HG03175 (cell line): ENCODE data around the gene IQCN.

Source experiments
- ATAC-seq: cut with Tn5 transposase; IDR thresholded peaks from one replicate; pipeline ENCODE4 v1.9.1; 2021; ENCODE audit warnings: mild to moderate bottlenecking, moderate library complexity; ENCODE audit not compliant: unreplicated experiment

The IQCN gene

DNA sequence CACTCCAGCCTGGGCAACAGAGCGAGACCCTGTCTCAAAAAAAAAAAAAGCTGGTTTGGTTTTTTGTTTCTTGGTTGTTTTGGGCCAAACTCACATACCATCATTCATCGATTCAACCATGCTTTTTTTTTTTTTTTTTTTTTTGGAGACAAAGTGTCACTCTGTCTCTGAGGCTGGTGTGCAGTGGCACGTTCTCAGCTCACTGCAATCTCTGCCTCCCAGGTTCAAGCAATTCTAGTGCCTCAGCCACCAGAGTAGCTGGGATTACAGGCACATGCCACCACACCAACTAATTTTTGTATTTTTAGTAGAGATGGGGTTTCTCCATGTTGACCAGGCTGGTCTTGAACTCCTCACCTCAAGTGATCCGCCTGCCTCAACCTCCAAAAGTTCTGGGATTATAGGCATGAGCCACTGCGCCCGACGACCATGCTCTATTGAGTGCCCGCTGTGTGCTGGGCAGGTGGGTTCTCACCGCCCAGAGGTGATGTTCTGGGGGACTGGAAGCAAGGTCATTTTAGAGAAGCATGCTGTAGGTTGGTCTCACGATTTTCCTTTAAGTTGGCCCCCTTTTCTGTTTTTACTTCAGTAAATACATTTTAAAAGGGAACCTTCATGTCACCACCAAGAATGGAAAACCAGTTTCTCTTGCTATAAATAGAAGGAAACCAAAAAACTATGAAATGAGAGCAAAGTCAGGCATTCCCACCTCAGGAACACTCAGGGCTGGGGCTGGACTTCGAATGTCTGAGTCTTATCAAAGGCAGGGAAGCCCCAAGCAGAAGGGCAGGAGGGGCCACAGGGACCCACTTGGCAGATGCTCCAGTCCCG lies 15.4 kb upstream of the IQCN start:
- ATAC-seq, result no peak

- no peak for ATAC-seq
These were observed 13.9 kb upstream of the IQCN start for GRCh38 chr19:18287836-18288772.

DNA sequence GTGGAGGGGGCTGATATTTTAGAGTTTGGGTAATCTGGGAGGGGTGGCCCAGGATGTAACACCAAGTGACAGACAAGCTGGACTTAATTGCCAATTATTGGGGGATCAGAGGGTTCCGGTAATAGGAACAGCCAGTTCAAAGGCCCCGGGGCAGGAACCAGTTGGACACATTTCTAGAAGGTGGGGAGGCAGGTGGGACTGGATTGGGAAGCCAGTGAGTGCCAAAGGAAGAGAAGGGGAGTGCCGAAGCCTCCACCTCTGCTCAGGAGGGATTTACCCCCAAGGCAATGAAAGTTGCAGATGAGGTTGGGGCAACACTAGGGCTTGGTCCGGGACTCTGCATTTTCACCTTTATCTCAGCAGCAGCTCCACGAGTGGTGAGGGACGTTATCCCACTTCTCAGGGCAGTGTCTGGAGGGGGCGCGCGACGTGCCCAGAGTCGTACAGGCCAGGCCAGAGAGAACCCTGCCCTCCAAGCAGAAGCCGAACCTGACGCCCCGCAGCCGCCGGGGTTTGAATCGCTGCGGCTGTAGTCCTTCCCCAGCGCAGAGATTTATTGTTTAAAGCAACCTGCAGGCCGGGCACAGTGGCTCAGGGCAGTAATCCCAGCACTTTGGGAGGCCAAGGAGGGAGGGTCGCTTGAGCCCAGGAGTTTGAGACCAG lies 12.9 kb upstream of the IQCN start:
- no peak for ATAC-seq

DNA sequence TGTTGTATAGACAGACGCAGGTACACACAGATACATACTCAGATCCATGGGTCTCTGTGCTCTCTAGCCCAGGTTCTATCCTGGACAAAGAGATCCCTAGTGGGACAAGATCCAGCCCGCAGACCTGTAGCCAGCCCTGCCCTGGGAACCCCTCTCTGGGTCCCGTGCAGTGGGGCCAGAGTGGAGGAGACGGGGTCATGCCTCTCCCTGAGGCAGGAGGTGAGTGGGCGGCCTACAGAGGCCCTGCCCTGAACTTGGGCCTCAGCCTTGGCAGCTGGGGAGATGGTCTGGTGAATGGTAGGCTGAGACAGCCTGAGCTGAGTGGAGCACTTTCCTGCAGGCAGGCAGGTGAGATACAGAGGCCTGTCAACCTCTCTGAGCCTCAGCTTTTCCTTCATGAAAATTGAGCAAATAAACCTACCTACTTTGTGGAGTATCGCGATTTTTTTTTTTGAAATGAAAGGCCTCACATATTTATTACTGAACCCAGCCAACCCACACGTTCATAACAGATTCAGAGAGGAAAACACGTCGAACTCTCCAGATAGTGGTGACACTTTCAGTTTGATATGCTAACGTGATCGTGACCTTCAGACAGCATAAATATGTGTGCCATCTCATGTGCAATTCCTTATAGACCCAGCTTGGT lies 10.6 kb upstream of the IQCN start:
- no peak for ATAC-seq

- ATAC-seq, result no peak
These were observed 9.1 kb upstream of the IQCN start for GRCh38 chr19:18283338-18283737.

DNA sequence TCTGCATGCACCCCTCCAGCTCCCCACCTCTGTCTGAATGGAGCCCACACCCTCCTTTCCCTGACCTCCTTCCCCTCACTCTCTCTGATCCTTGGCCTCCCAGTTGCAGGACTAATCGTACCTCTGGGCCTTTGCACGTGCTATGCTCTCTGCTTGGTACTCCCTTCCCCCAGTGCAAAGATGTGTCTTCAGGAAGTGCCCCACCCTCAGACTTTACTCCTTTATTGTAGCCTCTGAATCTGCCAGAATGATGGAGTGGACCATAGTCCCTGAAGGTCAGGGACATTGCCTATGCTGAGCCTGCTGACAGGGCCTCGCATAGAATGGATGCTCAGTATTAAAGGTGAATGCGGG lies 8.5 kb upstream of the IQCN start:
- ATAC-seq, result no peak

GRCh38 chr19:18282021-18282787 lies 8.0 kb upstream of the IQCN start:
- no peak for ATAC-seq

- ATAC-seq, result peak; percentile 65
These were observed 7.1 kb upstream of the IQCN start, which contains the start of gene JUND for GRCh38 chr19:18281082-18282020. Gene JUND, minus strand, starts transcription at chr19:18281622. Its CDS starts 138 bp downstream, at chr19:18281484.

- peak; percentile 10 for ATAC-seq
These were observed 6.2 kb upstream of the IQCN start for GRCh38 chr19:18280247-18281081.

DNA sequence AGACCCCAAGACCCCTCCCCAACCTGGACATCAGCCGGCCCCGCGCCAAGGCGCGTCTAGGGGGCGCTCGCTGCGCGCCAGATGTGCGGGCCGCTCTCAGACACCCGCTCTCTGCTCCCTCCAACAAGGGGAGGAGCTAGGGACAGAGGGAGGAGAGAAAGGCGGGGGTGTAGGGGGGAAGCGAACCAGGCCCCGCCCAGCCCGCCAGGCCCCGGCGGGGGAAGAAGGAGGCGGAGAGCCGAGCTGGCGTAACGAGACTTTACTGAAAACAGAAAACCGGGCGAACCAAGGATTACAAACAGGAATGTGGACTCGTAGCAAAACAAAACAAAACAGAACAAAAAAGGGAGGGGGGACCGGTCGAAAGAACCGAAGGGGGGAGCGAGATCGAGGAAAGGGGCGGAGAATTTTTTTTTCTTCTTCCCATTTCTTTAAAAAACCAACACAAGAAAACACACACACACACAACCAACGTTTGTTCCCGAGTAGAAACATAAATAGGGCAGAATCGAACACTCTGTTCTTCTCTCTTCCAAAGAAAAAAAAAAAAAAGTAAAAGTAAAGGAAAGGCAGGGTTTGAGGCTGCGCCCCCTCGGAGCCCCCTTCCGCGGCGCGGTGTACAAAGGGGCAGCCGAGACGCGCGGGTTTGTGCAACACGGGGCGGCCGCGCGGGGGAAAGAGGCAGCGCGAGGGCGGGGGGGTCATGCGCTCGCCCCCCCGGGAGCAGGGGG lies 5.4 kb upstream of the IQCN start:
- ATAC-seq, result peak; percentile 24

GRCh38 chr19:18279266-18279515 lies 4.9 kb upstream of the IQCN start:
- ATAC-seq, result no peak

DNA sequence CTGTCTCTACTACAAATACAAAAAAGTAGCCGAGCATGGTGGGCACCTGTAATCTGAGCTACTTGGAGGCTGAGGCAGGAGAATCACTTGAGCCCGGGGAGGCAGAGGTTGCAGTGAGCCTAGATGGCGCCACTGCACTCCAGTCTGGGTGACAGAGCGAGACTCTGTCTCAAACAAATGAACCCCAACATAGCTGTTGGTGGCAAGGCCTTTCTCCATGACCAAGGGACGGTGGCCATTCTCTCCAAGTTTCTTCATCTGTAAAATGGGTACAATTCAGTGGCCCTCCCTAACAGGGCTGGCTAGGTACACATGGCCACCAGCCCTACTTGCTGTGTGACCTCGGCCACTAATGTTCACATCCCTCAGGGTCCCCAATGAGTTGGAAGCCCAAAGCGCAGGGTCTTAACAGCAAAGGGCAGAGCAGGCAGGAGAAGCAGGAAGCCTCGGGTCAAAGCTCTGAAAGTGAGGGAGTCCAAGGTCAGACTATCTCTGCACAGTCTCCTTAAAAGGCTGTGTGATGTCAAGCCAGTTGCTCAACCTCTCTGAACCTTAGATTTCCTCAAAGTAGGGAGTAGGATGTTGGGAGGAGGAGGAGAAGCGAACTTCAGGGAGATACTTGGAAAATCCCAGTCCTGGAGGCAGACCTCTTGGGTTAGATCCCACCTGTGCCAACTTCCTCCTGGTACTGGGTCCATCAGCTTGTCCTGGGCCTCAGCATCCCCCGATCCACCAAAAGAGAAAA lies 4.4 kb upstream of the IQCN start:
- no peak for ATAC-seq

DNA sequence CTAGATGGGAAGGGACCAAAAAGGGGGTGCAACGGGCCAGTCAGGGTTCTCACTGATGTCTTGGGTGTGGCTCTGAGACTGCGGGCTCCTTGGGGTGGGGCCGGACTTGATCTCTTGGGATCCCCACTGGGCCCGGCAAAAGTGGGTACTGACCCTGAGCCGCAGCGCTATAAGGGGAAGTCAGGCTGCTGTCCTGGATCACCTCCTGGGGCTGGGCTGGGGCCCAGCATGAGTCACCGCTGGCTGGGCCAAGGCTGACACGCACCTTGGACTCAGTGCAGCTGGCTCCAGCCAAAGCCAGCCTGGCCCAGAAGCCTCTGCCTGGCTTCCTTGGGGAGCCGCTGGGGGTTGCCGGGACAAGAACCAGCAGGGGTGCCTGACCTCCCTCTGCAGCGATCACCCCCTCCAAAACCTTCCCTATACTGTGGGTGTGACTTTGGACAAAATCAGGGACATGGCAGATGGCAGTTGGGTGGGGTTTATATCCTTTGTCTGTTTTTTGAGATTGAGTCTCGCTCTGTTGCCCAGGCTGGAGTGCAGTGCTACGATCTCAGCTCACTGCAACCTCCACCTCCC lies 617 bp upstream of the IQCN start:
- no peak for ATAC-seq

GRCh38 chr19:18273561-18274218 lies 562 bp downstream of the IQCN start:
- no peak for ATAC-seq

DNA sequence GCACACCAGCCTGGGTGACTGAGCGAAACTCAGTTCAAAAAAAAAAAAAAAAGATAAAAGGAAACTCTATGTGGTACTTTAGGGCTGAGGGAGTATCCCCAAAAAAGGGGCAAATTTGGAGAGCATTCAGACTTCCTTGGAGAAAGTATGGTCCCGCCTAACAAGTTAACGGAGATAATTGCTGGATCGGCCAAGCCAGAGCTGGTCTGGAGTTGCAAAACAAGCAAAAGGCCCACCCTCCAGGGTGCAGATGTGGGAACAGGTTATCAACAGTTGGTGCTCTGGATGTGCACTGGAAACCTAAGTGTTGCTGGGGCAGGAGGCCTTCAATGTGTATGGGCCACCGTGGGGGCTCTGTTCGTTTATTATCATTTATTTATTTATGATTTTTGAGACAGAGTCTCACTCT lies 2.8 kb downstream of the IQCN start:
- no peak for ATAC-seq

- ATAC-seq, result no peak
These were observed 3.9 kb downstream of the IQCN start for GRCh38 chr19:18270326-18270725.
